COLO668 (cell line): ENCODE results near the gene CHD5.

Experiments
- DNase-seq: peaks from one replicate; lab custom pipeline; 2025; ENCODE audit not compliant: unreplicated experiment; lab: John Stamatoyannopoulos, UW

Gene CHD5

DNA sequence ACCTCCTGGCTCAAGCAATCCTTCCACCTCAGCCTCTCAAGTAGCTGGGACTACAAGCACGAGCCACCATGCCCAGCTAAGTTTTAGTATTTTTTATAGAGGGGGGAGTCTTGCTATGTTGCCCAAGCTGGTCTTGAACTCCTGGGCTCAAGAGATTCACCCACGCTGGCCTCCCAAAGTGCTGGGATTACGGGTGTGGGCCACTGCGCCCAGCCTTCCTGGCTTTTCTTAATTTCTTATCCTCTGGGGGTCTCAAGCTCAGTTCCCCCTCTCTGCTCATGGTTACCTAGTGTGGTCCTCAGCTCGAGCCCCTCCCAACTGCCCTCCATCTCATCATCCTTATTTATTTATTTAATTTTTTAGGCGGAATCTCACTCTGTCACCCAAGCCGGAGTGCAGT, 22.1 kb upstream of the CHD5 start:
- DNase-seq, result no peak

DNA sequence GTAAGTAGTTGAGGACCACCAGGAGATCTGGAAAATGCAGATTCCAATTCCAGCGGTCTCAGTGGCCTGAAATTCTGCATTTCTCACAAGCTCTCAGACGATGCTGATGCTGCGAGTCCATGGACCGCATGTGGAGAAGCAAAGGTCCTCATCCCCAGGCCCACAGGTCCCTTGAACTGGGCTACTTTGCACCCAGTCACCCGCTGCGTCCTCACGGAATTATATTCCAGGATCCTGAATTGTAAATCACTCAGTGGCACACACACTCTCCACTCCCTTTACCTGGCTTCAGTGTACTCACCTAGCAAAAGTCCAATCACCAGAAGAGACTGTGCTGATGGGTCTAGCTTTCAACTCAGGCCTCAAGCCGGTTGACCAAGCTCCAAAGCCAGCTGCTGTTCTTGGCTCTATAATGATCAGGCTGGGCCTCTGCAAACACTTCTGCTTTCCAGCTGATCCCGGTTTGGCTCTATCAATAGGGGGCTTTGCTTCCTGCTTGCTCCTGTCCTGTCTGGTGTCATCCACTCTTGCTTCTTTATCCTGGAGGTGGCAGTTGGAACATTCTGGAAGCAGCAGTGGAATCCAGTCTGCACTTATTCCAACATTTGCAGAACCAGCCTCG, 20.2 kb upstream of the CHD5 start:
- DNase-seq, result peak; percentile 80

DNA sequence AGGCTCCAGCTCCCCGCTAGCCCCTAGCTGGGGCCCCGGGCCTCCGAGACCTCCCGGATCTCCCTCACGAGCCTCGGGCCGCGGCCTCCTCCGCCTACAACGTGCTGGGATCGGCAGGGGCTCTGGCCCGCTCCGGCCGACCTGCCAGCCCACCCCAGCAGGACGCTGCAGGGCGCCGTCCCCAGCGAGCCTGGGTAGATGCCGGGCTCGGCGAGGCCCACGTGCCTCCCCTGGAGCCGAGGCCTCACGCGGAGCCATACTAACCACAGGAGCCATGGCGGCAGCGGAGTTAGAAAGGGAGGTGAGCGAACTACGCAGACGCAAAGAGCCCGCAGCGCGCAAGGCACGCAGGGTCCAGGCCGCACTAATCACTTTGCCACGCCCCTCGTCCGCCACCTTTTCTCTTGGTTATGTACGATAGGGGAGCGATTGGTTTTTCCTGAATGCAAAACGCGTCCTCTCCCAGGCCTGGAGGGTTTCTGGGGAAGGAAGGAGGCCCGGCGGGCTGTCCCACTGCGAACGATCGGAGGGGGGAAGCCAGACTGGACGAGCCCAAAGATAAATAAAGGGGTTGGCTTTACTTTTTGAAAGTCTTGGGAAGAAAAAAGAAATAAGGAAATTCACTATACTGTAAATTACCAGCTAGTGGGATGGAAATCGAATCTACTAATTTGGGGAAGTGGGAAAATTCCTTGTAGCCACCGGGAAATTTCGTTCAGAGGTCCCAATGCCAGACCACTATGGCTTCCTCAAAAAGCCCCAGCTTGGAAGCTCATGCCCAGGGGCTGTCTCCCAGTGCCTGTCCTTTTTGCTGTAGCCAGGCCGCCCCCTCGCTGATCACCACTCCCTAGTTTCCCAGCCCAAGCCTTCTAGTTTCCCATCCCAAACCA, 19.4 kb upstream of the CHD5 start, which contains the start of gene RPL22:
TSS of gene RPL22 (minus strand) at position 298 of the 890 bp plus-strand sequence. CDS start at position 276, 22 bp downstream.
- DNase-seq, result peak; percentile 100

DNA sequence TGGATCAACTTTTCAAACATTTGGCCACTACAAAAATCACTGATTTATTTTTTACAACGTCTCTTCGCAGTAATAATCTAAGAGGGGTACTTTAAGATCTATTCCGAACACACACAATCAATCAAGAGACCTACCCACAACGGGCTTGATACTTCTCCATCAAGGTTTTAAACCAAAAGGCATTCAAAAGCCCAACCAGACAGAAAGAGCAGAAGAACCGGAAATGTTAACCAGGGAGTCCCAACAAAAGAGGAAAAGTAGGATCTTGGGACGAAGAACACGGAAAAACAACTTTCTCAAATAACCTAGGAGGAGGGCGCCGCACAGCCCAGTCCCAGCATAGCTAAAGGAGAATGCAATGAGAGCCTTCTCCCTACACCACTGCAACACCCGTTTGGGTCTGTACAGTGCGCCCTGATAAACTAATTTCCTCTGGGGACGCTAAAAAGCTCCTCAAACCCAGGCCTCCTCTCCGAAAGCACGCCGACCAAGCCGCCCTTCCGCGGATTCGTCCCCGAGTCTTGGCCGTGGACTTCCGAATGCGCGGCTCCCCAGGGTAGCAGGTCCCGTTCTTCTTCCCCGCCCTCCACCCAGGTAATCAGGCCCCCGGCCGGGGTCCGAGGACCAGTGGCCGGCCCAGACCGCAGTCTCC, 18.7 kb upstream of the CHD5 start:
- DNase-seq, result peak; percentile 64

DNA sequence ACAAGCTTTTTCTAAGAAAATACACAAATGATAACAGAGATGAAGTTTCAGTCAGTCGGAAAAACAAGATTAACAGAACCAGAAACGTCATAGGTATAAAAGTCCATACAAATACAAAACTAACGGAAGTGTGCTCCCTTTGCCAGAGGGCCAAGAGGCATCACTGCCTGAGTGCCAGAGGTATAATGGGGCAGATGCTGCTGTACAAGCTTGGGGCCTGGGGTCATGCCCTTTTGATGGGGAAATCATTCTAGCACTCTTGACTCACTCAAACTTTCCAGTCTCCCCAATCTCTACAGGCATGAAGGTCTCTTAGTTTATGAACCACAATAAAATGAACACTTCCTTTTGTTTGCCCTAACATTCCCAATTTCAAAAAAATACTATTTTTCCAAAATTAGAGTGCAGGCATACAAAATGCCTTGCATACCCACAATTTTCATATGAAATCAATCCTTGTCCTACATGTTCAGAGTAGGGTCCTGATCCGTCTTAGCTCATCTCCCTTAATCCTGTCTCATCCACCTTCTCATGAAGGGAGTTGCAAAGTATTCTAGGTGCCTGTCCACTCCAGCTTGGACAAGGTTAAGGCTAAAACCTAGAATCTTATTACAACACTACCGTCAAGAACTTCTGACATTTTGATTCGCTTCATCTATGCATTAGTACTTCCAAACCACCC, 17.8 kb upstream of the CHD5 start:
- DNase-seq, result no peak

DNA sequence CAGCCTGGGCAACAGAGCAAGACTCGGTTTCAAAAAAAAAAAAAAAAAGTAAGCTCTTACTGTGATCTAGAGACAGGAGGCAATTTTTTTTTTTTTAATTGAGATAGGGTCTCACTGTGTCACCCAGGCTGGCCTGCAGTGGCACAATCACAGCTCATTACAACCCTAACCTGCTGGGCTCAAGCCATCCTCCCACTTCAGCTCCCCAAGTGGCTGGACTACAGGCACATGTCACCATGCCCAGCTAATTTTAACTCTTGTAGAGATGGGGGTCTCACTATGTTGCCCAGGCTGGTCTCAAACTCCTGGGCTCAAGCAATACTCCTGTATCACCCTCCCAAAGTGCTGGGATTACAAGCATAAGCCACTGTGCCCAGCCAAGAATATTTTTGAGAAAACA, 11.8 kb upstream of the CHD5 start:
- no peak for DNase-seq

DNA sequence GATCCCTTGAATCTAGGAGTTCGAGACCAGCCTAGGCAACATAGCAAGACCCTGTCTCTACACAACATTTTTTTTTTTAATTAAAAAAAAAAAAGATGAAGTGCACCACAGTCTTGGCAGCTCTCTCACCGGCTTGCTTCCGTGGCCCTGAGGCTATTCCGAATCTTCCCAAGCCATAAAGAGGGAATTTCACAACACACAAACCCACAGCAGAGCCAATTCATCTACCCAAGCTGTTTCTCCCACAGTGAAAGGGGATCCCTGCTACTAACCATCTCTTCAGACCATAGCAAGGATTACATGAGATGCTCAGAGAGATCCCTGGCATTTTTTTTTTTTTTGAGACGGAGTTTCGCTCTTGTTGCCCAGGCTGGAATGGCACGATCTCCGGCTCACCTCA, 8.3 kb upstream of the CHD5 start:
- no peak for DNase-seq

DNA sequence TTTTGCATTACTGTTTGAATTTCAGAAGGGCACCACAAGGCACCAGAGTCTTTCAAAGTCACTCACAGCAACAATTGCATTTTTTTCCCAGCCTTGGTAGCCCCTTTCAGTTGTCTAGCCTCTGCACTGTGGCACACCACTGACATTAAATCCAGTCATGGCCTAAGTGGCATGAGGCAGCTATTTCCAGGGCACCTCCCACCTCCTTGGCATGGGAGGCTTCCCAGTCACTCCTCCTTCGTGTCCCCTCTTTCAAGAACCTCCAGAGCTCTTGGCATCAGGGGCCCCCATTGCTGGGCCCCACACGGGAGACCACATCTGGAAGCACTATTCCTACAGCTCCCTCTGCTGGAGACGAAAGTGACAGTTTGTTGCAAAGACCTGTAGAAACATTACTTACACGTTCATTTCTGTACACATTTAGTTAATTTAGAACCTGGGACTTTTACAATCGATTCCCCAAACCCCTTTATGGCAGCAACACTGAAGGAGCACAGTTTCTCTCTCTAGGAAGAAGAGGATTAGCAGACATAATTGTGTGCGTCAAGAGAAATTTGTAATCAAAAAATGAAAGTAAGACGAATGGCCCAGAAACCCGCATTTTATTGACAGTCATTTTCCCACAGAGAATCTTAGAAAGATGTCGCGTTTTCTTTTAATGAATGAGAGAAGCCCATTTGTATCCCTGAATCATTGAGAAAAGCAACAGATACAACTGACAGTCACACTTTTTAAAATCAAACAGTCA, 5.7 kb upstream of the CHD5 start:
- DNase-seq, result peak; percentile 35

DNA sequence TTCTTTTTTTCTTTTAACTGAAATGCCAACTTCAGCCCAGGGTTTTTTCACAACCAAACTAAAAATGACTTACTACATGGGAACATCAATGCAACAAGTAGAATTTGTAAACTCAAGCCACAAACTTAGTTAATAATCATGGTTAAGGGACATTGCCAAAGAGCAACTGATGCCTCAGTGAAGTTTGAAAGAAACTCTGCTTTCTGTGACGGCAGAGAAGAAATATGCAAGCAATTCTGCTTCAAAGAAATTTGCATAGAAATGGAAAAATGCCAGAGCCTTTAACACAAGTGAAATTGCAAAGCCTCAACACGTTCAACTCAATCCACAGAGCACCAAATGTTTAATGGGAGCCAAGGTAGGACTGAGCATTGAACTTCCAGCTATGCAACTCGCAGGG, 5.0 kb upstream of the CHD5 start:
- DNase-seq, result no peak

DNA sequence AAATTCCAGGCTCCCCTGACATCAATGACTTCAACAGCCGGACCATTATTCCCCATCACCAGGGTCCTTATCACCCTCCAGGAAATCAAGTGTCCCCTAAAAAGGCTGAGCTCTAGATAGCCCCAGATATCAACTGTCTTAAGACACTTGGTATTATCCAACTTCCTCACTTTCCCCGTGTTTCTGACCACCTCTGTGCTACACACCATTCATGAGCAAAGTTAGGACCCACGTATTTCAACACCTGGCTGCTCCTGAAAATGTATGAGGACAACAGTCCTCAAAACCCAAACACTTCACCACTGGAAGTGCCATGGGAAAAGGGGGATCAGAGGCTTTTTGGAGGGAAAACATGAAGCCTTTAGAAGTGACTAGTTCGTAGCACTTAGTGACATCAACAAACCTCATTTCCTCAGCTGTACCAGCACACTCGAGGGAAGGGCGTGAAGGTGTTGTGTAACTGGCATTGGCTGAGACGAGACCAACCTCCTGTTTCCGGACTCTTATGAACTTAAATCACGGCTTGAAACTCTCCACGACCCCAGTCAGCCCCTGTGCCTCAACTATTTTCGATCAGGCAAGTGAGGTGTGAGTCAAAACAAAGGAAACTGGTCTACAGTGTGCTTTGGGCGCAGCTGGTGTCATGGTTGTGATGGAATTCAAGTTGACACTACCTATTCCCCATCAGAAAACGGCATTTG, 4.1 kb upstream of the CHD5 start:
- no peak for DNase-seq

DNA sequence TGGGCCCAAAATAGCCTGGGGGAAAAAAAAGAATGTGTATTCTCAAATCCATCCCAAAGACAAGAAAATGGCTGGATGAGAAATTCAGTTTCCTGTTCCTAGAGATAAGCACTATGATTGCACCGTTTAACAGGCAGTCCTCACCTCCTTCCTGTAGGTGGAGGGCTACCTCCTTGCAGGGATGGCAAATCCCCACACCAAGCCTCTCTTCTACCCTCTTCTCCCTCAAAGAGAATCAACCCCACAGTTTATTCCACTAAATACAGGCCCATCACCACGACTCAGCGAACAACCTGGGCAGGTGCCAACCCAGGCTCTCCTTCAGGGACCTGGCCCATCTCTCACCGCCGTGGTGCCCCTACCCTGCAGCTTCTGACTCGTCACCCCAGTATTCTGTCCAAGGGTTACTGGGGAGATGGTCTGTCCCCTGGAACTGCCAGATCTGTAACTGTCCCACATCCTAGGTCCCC, 3.4 kb upstream of the CHD5 start:
- no peak for DNase-seq

DNA sequence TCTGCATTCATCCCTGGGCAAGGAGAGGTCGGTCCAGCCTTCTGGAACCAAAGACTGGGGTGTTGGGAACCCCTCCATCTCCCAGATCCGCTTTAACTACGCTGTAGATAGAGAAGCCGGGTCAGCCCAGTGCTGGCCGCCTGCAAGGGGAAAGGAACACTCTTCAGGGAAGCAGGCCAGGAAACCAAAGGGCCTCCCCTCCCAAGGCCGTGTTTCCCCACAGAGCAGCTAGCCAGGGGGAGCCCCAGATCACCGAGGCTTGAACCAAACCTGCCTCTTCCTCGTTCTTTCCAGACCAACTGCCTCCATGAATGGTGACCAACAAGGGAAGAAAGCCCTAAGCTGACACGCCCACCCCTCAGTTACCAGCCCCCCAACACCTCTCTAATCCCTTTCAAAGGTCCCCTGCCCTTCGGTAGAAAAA, 1.2 kb upstream of the CHD5 start:
- DNase-seq, result no peak

DNA sequence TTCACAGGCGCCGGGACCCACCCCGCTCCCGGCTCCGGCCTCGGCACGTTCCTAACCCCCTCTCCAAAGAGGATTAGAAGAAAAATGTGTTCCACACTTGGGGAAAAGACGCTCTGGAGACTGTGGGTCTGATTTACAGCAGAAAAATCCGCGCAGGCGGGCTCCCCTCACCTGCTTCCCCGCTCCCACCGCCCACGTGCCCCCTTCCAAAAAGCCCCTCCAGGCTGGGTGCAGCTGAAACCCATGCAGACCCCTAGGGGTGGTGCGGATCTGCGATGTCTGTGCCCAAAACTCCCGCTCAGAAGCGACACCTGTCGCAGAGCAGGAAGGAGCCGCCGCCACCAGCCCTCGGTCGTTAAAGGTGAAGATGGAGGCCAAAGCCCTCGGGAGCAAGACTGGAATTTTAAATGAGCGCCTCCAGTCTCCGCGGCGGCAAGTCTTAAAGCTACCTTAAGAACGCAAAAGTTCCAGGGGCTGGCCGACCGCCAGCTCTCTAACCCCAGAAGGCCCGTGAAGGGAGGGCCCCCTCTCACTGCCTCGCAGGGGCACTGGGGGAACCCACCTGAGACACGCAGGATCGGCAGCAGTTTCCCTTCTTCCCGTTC, 688 bp upstream of the CHD5 start:
- peak; percentile 46 for DNase-seq

DNA sequence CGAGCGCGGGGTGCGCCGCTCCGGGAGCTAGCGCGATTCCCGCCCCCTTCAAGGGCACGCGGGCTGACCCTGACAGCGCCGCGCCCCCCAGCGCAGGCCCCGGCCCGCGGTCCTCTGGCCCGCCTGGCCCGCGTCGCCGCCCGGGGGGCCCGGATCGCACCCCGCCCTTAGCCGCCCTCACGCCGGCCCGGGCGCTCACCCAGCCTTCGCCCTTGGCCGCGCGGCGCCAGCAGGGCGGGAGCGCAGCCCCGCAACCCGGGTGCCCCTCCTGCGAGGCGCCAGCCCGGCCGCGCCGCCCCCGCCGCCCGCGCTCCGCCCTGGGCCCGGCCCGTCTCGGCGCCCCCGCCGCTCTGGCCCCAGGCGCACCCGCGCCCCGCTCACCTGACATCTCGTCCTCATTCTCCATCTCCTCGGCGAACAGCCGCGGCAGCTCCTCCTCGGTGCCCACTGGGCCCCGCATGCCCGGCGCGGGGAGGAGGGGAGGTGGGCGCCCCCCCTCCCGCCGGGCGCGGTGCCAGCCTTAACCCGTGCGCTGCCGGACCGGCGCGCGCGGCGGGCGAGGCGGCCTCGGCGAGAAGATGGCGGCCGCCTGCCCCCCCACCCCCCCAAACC, 451 bp downstream of the CHD5 start:
- DNase-seq, result peak; percentile 27

DNA sequence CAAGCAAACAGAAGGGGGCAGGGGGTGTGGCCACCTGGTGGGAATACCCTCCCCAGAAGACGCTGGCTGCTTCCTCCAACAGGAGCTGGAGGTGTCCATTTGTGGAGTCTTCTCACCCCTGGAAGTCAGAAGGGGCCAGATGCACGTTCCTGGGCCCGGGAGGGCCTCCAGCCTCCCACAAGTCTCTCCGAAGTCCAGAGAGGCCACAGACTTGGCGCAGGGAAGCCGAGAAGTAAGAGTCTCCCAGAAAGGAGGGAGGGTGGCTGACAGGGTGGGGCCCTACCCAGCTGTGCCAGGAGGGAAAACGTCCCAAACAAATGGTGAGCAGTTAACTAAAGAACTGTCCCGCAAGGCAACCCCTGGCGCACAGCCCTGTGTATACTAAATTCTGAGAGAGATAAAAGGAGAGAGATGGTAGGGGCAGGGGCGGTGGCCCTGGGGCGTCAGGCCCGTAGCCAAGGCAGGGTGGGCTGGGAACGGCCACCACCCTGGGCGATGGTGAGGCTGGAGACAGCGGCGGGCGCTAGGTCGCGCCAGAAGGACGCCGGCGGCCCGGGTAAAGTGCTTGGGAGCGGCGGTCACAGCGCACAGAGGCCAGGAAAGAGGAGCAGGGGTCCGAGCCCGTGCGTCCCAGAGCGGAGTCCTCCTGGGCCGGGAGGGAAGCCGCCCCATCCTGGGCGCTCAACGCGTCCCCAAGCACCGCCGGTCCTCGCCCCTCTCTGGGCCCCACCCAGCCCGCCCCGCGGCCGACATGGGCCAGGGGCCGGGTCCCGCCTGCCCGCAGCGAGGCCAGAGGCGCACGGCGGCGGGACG, 1.2 kb downstream of the CHD5 start:
- DNase-seq, result peak; percentile 45

DNA sequence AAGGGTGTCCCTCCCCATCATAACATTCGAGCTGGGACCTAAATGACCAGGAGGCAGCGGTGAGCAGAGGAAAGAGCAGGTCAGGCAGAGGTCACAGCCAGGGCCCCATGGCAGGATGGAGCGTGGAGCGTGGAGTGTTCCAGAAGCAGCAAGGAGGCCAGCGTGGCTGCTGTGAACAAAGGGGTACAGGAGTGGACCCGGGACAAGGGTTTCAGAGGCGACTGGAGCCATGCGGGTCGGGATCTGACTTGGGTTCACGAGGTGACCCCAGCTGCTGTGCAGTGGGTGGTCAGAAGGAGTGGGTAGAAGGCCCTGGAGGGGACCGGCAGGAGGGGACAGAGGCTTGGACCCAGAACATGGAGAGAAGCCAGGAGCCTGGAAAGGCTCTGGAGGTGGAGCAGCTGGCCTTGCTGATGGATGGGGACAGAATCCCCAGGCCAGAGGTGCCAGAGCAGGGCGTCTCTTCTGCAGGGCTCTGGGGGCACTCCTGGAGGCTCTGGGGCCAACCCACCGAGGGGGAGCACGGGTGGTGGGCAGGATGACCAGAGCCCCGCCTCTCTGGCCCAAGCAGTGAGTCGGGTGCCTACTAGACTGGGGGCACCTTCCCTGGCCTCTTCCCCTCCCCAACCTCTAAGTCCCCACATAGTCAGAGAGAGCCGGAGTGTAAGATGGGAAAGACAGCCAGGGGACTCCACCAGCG, 2.3 kb downstream of the CHD5 start:
- DNase-seq, result no peak

DNA sequence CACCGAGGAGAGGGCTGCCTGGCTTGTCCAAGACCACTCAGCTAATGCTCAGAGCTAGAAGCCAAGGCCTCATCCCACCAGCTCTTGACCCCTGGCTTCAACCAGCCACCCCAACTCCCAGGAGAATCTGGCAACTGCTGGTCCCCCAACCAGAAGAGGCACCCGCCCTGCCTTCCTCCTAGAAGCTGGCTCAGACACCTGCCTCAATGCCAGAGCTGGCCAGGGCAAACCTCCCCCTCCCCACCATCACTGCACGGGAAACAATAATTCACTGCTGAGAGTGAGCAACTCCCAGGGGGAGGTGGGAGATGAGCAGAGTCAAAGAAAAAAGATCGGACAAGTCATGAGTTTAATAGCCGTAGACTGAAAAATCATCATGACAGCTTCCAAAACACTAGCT, 3.3 kb downstream of the CHD5 start:
- no peak for DNase-seq

DNA sequence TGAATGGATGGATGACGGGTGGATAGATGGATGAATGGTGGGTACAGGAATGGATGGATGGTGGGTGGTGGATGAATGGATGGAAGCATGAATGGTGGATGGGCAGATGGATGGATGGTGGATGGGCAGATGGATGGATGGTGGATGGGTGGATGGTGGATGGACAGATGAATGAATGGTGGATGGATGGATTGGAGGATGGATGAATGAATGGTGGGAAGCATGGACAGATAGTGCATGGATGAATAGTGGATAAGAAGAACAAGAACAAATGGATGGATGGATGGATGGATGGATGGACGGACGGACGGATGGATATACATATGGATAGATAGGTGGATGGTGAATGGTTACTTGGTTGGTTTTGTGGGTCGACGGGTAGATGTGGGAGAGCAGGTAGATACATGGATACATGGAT, 4.7 kb downstream of the CHD5 start:
- DNase-seq, result no peak
